BJ (cell line): ENCODE results near the gene XRCC5. TPM values are rescaled to one million over a fixed set of nuclear protein-coding genes. Genes with fewer than 3 reads are reported as not detected.

Experiments
- CTCF ChIA-PET: fragments of 350-600 bp; formaldehyde crosslinking; extraction: SDS; loops from one replicate; lab custom pipeline; 2021; ENCODE audit warnings: antibody characterized with exemption, inconsistent platforms; lab: Yijun Ruan, JAX
- POLR2A ChIA-PET: fragments of 300-600 bp; sonication (Branson Sonifier 250); formaldehyde crosslinking; extraction: SDS; loops from one replicate; lab custom pipeline; 2021; ENCODE audit warnings: antibody characterized with exemption; lab: Charles Lee
- DNase-seq: peaks from one replicate; pipeline ENCODE4 v3.0.0-alpha.2; 2011; ENCODE audit warnings: low read depth
- H3K27me3 ChIP-seq: 2 replicates; pipeline ENCODE4 v1.6.0; 2011; ENCODE audit warnings: low read length; ENCODE audit not compliant: control insufficient read depth, insufficient read depth
- H3K36me3 ChIP-seq: 2 replicates; pipeline ENCODE4 v1.5.1; 2011; ENCODE audit warnings: low read length; ENCODE audit not compliant: control insufficient read depth, insufficient read depth
- H3K4me3 ChIP-seq: 2 replicates; pipeline ENCODE4 v1.5.1; 2011; ENCODE audit warnings: low read depth, mild to moderate bottlenecking, control low read depth, low read length
- CTCF ChIP-seq: IDR thresholded peaks from 2 replicates; pipeline ENCODE4 v1.5.1; 2011; ENCODE audit warnings: low read depth, mild to moderate bottlenecking, control low read depth, inconsistent platforms, low read length, moderate library complexity; ENCODE audit not compliant: insufficient read depth
- polyA plus RNA-seq: library from polyadenylated mRNA; depleted of rRNA; stranded (reverse); fragments of >200 nt; gene quantifications from 2 replicates; pipeline ENCODE4 v1.2.3, GENCODE V29; 2011

Gene XRCC5
- polyA plus RNA-seq, 1 experiment: 252 TPM

- TF ChIP-seq CTCF: no peak
- DNase-seq: no peak
- no peaks in the 10 kb centered on the region for H3K36me3 ChIP-seq
- CTCF ChIA-PET: interaction anchor here (0.6 to 1.9 kb wide), 2 partner anchors 11 to 546 kb away, joined by 3 to 7 read pairs; no protein-coding TSS in a partner anchor
- no peak overlapping the region for H3K4me3 ChIP-seq
- POLR2A ChIA-PET: no interaction called here
- H3K27me3 ChIP-seq: peaks cover 6% of the 10 kb centered on the region; the same call in 1 of the 2 replicates
These were observed 16.5 kb upstream of the XRCC5 start for GRCh38 chr2:216092646-216093045.

GRCh38 chr2:216094701-216095100 lies 14.4 kb upstream of the XRCC5 start:
- DNase-seq: no peak
- no peak for TF ChIP-seq CTCF
- ChIA-PET CTCF (interaction anchor here (0.8 kb wide), 1 partner anchor 32 kb away, joined by 4 read pairs; no protein-coding TSS in a partner anchor), POLR2A (no interaction called here)
- Histone ChIP-seq H3K27me3 (peaks cover 7% of the 10 kb centered on the region), H3K36me3 (no peaks in the 10 kb centered on the region), H3K4me3 (no peak overlapping the region)

- ChIA-PET CTCF (interaction anchor here (0.6 kb wide), 1 partner anchor 11 kb away, joined by 5 read pairs; the partner anchor contains the start of gene XRCC5), POLR2A (no interaction called here)
- TF ChIP-seq CTCF: no peak
- Histone ChIP-seq H3K4me3 (no peak overlapping the region), H3K36me3 (no peaks in the 10 kb centered on the region), H3K27me3 (peaks cover 7% of the 10 kb centered on the region)
- DNase-seq: no peak
These were observed 10.5 kb upstream of the XRCC5 start for GRCh38 chr2:216098421-216099334.

- no peak for DNase-seq
- Histone ChIP-seq H3K36me3 (no peaks in the 10 kb centered on the region), H3K27me3 (peaks cover 5% of the 10 kb centered on the region; the same call in 1 of the 2 replicates), H3K4me3 (no peak overlapping the region)
- ChIA-PET POLR2A (no interaction called here), CTCF (no interaction called here)
- no peak for TF ChIP-seq CTCF
These were observed 8.0 kb upstream of the XRCC5 start for GRCh38 chr2:216101109-216101508.

- H3K36me3 ChIP-seq: no peaks in the 10 kb centered on the region
- no peak for TF ChIP-seq CTCF
- POLR2A ChIA-PET: no interaction called here
- H3K4me3 ChIP-seq: no peak overlapping the region
- CTCF ChIA-PET: interaction anchor here (2.0 kb wide), 1 partner anchor 11 kb away, joined by 7 read pairs; no protein-coding TSS in a partner anchor
- DNase-seq: no peak
- H3K27me3 ChIP-seq: peaks cover 2% of the 10 kb centered on the region; the same call in 1 of the 2 replicates
These were observed 5.9 kb upstream of the XRCC5 start for GRCh38 chr2:216103213-216103612.
